HCT116 (cell line): ENCODE results near the gene OR10A6.

Experiments used
- CBX3 ChIP-seq: IDR thresholded peaks from 2 replicates; pipeline ENCODE4 v1.6.1; 2012; ENCODE audit warnings: low read depth
- EZH2 ChIP-seq: fragments of 200-600 bp; sonication (generic); IDR thresholded peaks from 2 replicates; pipeline ENCODE4 v1.6.1; 2017; ENCODE audit warnings: antibody characterized with exemption, mixed run types
- EZH2phosphoT487 ChIP-seq: fragments of 200-600 bp; IDR thresholded peaks from 2 replicates; pipeline ENCODE4 v1.6.1; 2018; ENCODE audit warnings: antibody characterized with exemption, borderline replicate concordance
- POLR2A ChIP-seq: IDR thresholded peaks from 2 replicates; pipeline ENCODE4 v1.7.0; 2011; ENCODE audit warnings: borderline replicate concordance; ENCODE audit not compliant: insufficient read depth, insufficient read length; ENCODE audit errors: extremely low read depth
- POLR2AphosphoS5 ChIP-seq: IDR thresholded peaks from 2 replicates; pipeline ENCODE4 v1.6.1; 2011; ENCODE audit warnings: mild to moderate bottlenecking, low read depth, low read length, moderate library complexity
- RAD21 ChIP-seq: IDR thresholded peaks from 2 replicates; pipeline ENCODE4 v1.6.1; 2012; ENCODE audit warnings: low read depth, mild to moderate bottlenecking
- SIN3A ChIP-seq: IDR thresholded peaks from 2 replicates; pipeline ENCODE4 v1.6.1; 2012; ENCODE audit warnings: low read depth
- YY1 ChIP-seq: IDR thresholded peaks from 2 replicates; pipeline ENCODE4 v1.6.1; 2011; ENCODE audit warnings: low read length, low read depth, moderate library complexity, mild to moderate bottlenecking; ENCODE audit not compliant: insufficient replicate concordance; ENCODE audit errors: extremely low read depth
- TF ChIP-seq, protein P1 (sequence below), 3 experiments: fragments of 200-600 bp in 1 of 3; sonication (generic) in 1 of 3; IDR thresholded peaks in 2 of 3; conservative IDR thresholded peaks in 1 of 3; 2 replicates each; pipeline ENCODE4 v1.5.1; 2012 to 2017; ENCODE audit warnings: low read depth in 2 of 3, low read length in 2 of 3, antibody characterized with exemption in 1 of 3, borderline replicate concordance in 1 of 3, control low read depth in 1 of 3, mild to moderate bottlenecking in 1 of 3, mixed read lengths in 1 of 3, mixed run types in 1 of 3, moderate library complexity in 1 of 3; ENCODE audit not compliant: insufficient read depth in 1 of 3
- TF ChIP-seq, protein P2 (sequence below): IDR thresholded peaks from 2 replicates; pipeline ENCODE4 v1.6.1; 2012; ENCODE audit warnings: low read depth
- TF ChIP-seq, protein P3 (sequence below): IDR thresholded peaks from 2 replicates; pipeline ENCODE4 v1.6.1; 2012

- TF ChIP-seq, protein P1, sequence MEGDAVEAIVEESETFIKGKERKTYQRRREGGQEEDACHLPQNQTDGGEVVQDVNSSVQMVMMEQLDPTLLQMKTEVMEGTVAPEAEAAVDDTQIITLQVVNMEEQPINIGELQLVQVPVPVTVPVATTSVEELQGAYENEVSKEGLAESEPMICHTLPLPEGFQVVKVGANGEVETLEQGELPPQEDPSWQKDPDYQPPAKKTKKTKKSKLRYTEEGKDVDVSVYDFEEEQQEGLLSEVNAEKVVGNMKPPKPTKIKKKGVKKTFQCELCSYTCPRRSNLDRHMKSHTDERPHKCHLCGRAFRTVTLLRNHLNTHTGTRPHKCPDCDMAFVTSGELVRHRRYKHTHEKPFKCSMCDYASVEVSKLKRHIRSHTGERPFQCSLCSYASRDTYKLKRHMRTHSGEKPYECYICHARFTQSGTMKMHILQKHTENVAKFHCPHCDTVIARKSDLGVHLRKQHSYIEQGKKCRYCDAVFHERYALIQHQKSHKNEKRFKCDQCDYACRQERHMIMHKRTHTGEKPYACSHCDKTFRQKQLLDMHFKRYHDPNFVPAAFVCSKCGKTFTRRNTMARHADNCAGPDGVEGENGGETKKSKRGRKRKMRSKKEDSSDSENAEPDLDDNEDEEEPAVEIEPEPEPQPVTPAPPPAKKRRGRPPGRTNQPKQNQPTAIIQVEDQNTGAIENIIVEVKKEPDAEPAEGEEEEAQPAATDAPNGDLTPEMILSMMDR (IDR thresholded peaks at IDR 0.05 in 2 of 3, conservative IDR thresholded peaks at IDR 0.05 in 1 of 3; ENCODE audit: borderline replicate concordance in 1 of 3, insufficient read depth in 1 of 3, low read depth in 2 of 3, low read length in 2 of 3) = no peak
- no peak for TF ChIP-seq POLR2A
- TF ChIP-seq SIN3A = no peak
- TF ChIP-seq, protein P2, sequence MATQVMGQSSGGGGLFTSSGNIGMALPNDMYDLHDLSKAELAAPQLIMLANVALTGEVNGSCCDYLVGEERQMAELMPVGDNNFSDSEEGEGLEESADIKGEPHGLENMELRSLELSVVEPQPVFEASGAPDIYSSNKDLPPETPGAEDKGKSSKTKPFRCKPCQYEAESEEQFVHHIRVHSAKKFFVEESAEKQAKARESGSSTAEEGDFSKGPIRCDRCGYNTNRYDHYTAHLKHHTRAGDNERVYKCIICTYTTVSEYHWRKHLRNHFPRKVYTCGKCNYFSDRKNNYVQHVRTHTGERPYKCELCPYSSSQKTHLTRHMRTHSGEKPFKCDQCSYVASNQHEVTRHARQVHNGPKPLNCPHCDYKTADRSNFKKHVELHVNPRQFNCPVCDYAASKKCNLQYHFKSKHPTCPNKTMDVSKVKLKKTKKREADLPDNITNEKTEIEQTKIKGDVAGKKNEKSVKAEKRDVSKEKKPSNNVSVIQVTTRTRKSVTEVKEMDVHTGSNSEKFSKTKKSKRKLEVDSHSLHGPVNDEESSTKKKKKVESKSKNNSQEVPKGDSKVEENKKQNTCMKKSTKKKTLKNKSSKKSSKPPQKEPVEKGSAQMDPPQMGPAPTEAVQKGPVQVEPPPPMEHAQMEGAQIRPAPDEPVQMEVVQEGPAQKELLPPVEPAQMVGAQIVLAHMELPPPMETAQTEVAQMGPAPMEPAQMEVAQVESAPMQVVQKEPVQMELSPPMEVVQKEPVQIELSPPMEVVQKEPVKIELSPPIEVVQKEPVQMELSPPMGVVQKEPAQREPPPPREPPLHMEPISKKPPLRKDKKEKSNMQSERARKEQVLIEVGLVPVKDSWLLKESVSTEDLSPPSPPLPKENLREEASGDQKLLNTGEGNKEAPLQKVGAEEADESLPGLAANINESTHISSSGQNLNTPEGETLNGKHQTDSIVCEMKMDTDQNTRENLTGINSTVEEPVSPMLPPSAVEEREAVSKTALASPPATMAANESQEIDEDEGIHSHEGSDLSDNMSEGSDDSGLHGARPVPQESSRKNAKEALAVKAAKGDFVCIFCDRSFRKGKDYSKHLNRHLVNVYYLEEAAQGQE = no peak
- no peak for TF ChIP-seq POLR2AphosphoS5
- no peak for TF ChIP-seq YY1
- TF ChIP-seq CBX3 = no peak
- TF ChIP-seq EZH2phosphoT487 = no peak
- TF ChIP-seq, protein P3, sequence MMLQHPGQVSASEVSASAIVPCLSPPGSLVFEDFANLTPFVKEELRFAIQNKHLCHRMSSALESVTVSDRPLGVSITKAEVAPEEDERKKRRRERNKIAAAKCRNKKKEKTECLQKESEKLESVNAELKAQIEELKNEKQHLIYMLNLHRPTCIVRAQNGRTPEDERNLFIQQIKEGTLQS = no peak
- no peak for TF ChIP-seq RAD21
- no peak for TF ChIP-seq EZH2
Observed at GRCh38 chr11:7893796-7894195, 37.3 kb downstream of the OR10A6 start.
